ENCODE data around the gene TMEM132D. TPM values are rescaled to one million over a fixed set of nuclear protein-coding genes. Genes with fewer than 3 reads are reported as not detected.

Gene TMEM132D
- total RNA-seq, 1 donor from 2014 or later: not detected

DNA sequence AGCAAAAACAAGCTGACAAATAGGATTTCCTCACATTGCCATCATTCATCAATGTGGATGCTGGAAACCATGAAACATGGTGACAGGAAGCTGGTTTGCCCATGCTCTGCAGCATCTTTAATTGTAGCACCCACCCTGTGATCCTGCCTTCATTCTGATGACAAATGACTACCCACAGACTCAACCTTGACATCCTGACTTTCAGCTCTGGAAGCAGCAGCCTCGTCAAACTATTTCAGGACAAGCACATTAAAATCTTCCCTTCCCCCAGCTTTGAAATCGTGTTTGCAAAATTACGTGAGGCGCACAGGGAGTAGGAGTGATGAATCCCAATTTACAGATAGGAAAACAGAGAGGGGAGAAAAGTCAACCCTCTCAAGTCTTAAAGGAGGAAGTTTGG, 765.0 kb downstream of the TMEM132D start:
- Histone ChIP-seq H3K27me3 (no peaks in the 10 kb centered on the region), H3K4me1 (no peaks in the 10 kb centered on the region), H3K36me3 (no peaks in the 10 kb centered on the region), H3K4me3 (no peak overlapping the region), H3K9me3 (no peaks in the 10 kb centered on the region), H3K27ac (no peak overlapping the region)
- no peak for DNase-seq (ENCODE audit: extremely low spot score in 2 of 2)
- TF ChIP-seq CTCF (IDR thresholded peaks at IDR 0.05): no peak
- TF ChIP-seq POLR2AphosphoS5 (IDR thresholded peaks at IDR 0.05; ENCODE audit: insufficient read depth in 1 of 2, low read depth in 1 of 2): no peak
- TF ChIP-seq POLR2A (IDR thresholded peaks at IDR 0.05): no peak
- intact Hi-C loops (cut with DNase I): no loop called here

GRCh38 chr12:129136694-129137325, 767.0 kb downstream of the TMEM132D start:
- intact Hi-C loops (cut with DNase I): no loop called here
- H3K27me3 ChIP-seq: no peaks in the 10 kb centered on the region
- TF ChIP-seq CTCF (IDR thresholded peaks at IDR 0.05) (no peak), POLR2AphosphoS5 (IDR thresholded peaks at IDR 0.05; ENCODE audit: insufficient read depth in 1 of 2, low read depth in 1 of 2) (no peak), POLR2A (IDR thresholded peaks at IDR 0.05) (no peak)
- no peaks in the 10 kb centered on the region for H3K9me3 ChIP-seq
- H3K4me1 ChIP-seq: no peaks in the 10 kb centered on the region
- no peak overlapping the region for H3K4me3 ChIP-seq
- no peak overlapping the region for H3K27ac ChIP-seq
- H3K36me3 ChIP-seq: no peaks in the 10 kb centered on the region
- DNase-seq (ENCODE audit: extremely low spot score in 2 of 2): no peak

DNA sequence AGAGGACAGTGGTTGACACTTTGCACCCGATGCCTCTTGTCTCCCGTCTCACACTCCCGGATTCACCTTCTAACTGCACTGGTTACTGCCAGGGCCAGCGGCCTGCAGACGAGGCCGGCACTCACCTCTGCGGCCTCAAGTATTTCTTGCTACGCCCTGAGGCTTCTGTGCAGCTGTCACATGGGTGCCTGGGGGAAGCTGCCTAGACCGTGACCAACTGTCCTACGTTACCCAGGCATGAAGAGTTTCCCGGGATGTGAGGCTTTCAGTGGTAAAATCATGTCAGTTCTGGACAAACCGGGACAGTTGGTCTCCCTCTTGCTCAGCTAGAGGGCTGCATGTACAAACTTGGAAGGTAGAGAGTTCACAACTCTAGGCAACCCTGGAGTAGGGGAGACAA, 776.1 kb downstream of the TMEM132D start:
- Histone ChIP-seq H3K4me3 (no peak overlapping the region), H3K27ac (no peak overlapping the region), H3K4me1 (no peaks in the 10 kb centered on the region), H3K27me3 (no peaks in the 10 kb centered on the region), H3K36me3 (no peaks in the 10 kb centered on the region), H3K9me3 (no peaks in the 10 kb centered on the region)
- intact Hi-C loops (cut with DNase I): no loop called here
- DNase-seq (ENCODE audit: extremely low spot score in 2 of 2): no peak
- TF ChIP-seq POLR2A (IDR thresholded peaks at IDR 0.05) (no peak), POLR2AphosphoS5 (IDR thresholded peaks at IDR 0.05; ENCODE audit: insufficient read depth in 1 of 2, low read depth in 1 of 2) (no peak), CTCF (IDR thresholded peaks at IDR 0.05) (no peak)

GRCh38 chr12:129127211-129127610, 776.6 kb downstream of the TMEM132D start:
- TF ChIP-seq POLR2A (IDR thresholded peaks at IDR 0.05) (no peak), CTCF (IDR thresholded peaks at IDR 0.05) (no peak), POLR2AphosphoS5 (IDR thresholded peaks at IDR 0.05; ENCODE audit: insufficient read depth in 1 of 2, low read depth in 1 of 2) (no peak)
- intact Hi-C loops (cut with DNase I): no loop called here
- Histone ChIP-seq H3K4me1 (no peaks in the 10 kb centered on the region), H3K27ac (no peak overlapping the region), H3K27me3 (no peaks in the 10 kb centered on the region), H3K4me3 (no peak overlapping the region), H3K36me3 (no peaks in the 10 kb centered on the region), H3K9me3 (no peaks in the 10 kb centered on the region)
- no peak for DNase-seq (ENCODE audit: extremely low spot score in 2 of 2)

- Histone ChIP-seq H3K36me3 (no peaks in the 10 kb centered on the region), H3K27ac (no peak overlapping the region), H3K4me3 (no peak overlapping the region), H3K9me3 (no peaks in the 10 kb centered on the region), H3K27me3 (no peaks in the 10 kb centered on the region), H3K4me1 (no peaks in the 10 kb centered on the region)
- TF ChIP-seq POLR2AphosphoS5 (IDR thresholded peaks at IDR 0.05; ENCODE audit: insufficient read depth in 1 of 2, low read depth in 1 of 2) (no peak), CTCF (IDR thresholded peaks at IDR 0.05) (no peak), POLR2A (IDR thresholded peaks at IDR 0.05) (no peak)
- intact Hi-C loops (cut with DNase I): no loop called here
- no peak for DNase-seq (ENCODE audit: extremely low spot score in 2 of 2)
Measured at GRCh38 chr12:129119537-129119936, 784.3 kb downstream of the TMEM132D start.

Measured in vagina (tissue), 2 donors.